GM13976 (cell line): ENCODE measurements around the gene GREB1.

Source experiments
- DNase-seq: peaks from one replicate; pipeline ENCODE4 v3.0.0; 2012; ENCODE audit warnings: low spot score
- CTCF ChIP-seq: IDR thresholded peaks from 2 replicates; pipeline ENCODE4 v1.5.1; 2012; ENCODE audit warnings: borderline replicate concordance, mild to moderate bottlenecking; ENCODE audit not compliant: insufficient read depth; ENCODE audit errors: extremely low read depth, missing control alignments, control extremely low read depth
- in situ Hi-C: fragments of 300-500 bp; cut with MboI; formaldehyde crosslinking; loops from one replicate; pipeline ENCODE4 v1.12.0; 2022; ENCODE audit warnings: low sequenced_read_pairs, mixed read lengths, inconsistent platforms; ENCODE audit not compliant: unreplicated experiment

The GREB1 gene

GRCh38 chr2:11680901-11681721, 147.3 kb downstream of the GREB1 start:
- DNase-seq: no peak
- in situ Hi-C loops: loop anchor here (10.0 kb wide), 1 partner anchor 104 kb away; no protein-coding TSS in a partner anchor
- TF ChIP-seq CTCF: no peak

- peak; percentile 44 for TF ChIP-seq CTCF
- peak; percentile 87 for DNase-seq
- in situ Hi-C loops: loop anchor here (10.0 kb wide), 1 partner anchor 103 kb away; no protein-coding TSS in a partner anchor
These were observed 148.1 kb downstream of the GREB1 start for GRCh38 chr2:11681722-11682589.

GRCh38 chr2:11682590-11682915, 148.7 kb downstream of the GREB1 start:
- in situ Hi-C loops: loop anchor here (10.0 kb wide), 1 partner anchor 102 kb away; no protein-coding TSS in a partner anchor
- no peak for TF ChIP-seq CTCF
- no peak for DNase-seq

- TF ChIP-seq CTCF: no peak
- in situ Hi-C loops: loop anchor here (10.0 kb wide), 1 partner anchor 101 kb away; no protein-coding TSS in a partner anchor
- no peak for DNase-seq
These were observed 149.6 kb downstream of the GREB1 start for GRCh38 chr2:11683476-11683875.

- in situ Hi-C loops: loop anchor here (10.0 kb wide), 1 partner anchor 101 kb away; no protein-coding TSS in a partner anchor
- no peak for TF ChIP-seq CTCF
- no peak for DNase-seq
These were observed 150.1 kb downstream of the GREB1 start for GRCh38 chr2:11683966-11684365.

GRCh38 chr2:11684894-11685460, 151.1 kb downstream of the GREB1 start:
- DNase-seq: no peak
- in situ Hi-C loops: loop anchor here (10.0 kb wide), 1 partner anchor 100 kb away; no protein-coding TSS in a partner anchor
- no peak for TF ChIP-seq CTCF
